Endothelial cell of umbilical vein (primary cell): ENCODE results near the gene PTPRE.

Experiments used
- MYC ChIP-seq: IDR thresholded peaks from one replicate; pipeline ENCODE4 v1.6.1; 2011; ENCODE audit warnings: mild to moderate bottlenecking, low read depth, low read length
- POLR2A ChIP-seq: IDR thresholded peaks from 2 replicates; pipeline ENCODE4 v1.6.1; 2012; ENCODE audit warnings: low read depth, mild to moderate bottlenecking, control low read depth, low read length
- POLR2AphosphoS5 ChIP-seq: IDR thresholded peaks from 2 replicates; pipeline ENCODE4 v1.6.1; 2012; ENCODE audit warnings: low read depth, mild to moderate bottlenecking, control low read depth, low read length, moderate library complexity; ENCODE audit not compliant: insufficient read depth
- TF ChIP-seq, protein P1 (sequence below), 2 donors: IDR thresholded peaks; 1 replicate in 1 of 2; 2 replicates in 1 of 2; pipeline ENCODE4 v1.5.1; 2011; ENCODE audit warnings: low read length in 2 of 2, mild to moderate bottlenecking in 2 of 2, moderate library complexity in 2 of 2, control low read depth in 1 of 2, inconsistent platforms in 1 of 2, low read depth in 1 of 2; ENCODE audit not compliant: insufficient read depth in 1 of 2; ENCODE audit errors: extremely low read depth in 1 of 2

DNA sequence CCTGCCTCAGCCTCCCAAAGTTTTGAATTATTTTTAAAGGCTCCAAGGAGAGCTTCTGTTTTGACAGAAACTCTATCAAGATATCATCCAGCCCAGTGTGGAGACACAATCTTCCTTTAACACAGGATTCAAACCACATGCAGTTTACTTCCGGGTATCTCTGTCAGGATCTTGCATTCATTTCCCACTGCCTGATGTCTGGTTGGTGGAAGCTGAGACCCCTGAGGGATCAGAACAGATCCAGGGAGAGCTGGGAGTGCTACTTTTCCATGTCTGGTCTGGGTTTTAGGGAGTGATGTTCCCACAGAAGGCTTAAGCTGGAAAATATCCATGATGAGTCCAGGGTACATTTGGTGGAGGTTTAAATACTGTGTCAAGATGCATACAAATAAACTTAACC lies 16.7 kb downstream of the PTPRE start:
- TF ChIP-seq POLR2AphosphoS5 = no peak
- no peak for TF ChIP-seq POLR2A
- TF ChIP-seq, protein P1, sequence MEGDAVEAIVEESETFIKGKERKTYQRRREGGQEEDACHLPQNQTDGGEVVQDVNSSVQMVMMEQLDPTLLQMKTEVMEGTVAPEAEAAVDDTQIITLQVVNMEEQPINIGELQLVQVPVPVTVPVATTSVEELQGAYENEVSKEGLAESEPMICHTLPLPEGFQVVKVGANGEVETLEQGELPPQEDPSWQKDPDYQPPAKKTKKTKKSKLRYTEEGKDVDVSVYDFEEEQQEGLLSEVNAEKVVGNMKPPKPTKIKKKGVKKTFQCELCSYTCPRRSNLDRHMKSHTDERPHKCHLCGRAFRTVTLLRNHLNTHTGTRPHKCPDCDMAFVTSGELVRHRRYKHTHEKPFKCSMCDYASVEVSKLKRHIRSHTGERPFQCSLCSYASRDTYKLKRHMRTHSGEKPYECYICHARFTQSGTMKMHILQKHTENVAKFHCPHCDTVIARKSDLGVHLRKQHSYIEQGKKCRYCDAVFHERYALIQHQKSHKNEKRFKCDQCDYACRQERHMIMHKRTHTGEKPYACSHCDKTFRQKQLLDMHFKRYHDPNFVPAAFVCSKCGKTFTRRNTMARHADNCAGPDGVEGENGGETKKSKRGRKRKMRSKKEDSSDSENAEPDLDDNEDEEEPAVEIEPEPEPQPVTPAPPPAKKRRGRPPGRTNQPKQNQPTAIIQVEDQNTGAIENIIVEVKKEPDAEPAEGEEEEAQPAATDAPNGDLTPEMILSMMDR (IDR thresholded peaks at IDR 0.05; ENCODE audit: extremely low read depth in 1 of 2, insufficient read depth in 1 of 2, low read depth in 1 of 2, low read length in 2 of 2) = no peak
- TF ChIP-seq MYC = no peak
